WI38 (cell line): ENCODE data around the gene UBE2L5.

Experiments used
- H3K4me3 ChIP-seq: 2 replicates; pipeline ENCODE4 v1.5.1; 2011; ENCODE audit warnings: low read depth, mild to moderate bottlenecking, control low read depth, low read length
- TF ChIP-seq, protein P1 (sequence below): IDR thresholded peaks from 2 replicates; pipeline ENCODE4 v1.5.1; 2012; ENCODE audit warnings: low read depth, mild to moderate bottlenecking, control low read depth, low read length

UBE2L5 gene

DNA sequence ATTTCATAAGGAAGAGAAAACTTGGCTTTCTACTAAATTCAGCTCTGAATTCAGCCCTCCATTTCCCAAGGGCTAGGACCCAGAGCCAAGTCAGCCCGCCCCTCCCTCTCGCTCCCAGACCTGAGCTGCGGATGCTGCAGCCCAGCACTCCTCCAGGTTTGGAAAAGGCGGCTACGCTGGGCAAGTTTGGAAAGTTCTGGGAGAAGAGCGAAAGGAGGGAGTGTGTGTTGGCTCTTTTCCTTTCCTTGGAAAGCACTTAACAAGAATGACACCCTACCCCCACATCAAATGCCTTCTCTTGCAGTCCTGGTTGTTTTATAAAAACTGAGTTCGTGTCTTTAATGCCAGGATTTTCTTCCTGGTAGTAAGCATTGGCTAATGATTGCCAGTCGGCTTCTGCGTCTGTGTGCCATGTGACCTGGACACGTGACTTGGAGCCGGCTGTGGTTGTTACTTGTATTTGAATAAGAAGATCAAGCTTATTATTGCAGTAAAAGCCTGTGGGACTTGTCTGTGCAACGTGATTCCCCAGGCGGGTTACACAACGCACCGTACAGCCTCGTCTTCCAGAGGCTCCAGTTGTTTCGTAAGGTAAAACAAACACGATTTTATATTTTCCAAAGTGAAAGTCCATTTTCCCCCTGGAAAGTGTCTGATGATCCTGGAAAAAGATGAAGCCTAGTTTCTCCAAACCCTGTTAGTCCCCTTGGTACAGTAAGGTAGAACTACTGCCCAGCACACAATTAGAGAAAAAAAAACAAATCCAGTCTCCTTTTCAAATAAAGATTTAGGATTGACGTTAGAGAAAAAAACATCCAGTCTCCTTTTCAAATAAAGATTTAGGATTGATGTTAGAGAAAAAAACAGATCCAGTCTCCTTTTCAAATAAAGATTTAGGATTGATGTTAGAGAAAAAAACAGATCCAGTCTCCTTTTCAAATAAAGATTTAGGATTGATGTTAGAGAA lies 26.8 kb upstream of the UBE2L5 start:
- TF ChIP-seq, protein P1, sequence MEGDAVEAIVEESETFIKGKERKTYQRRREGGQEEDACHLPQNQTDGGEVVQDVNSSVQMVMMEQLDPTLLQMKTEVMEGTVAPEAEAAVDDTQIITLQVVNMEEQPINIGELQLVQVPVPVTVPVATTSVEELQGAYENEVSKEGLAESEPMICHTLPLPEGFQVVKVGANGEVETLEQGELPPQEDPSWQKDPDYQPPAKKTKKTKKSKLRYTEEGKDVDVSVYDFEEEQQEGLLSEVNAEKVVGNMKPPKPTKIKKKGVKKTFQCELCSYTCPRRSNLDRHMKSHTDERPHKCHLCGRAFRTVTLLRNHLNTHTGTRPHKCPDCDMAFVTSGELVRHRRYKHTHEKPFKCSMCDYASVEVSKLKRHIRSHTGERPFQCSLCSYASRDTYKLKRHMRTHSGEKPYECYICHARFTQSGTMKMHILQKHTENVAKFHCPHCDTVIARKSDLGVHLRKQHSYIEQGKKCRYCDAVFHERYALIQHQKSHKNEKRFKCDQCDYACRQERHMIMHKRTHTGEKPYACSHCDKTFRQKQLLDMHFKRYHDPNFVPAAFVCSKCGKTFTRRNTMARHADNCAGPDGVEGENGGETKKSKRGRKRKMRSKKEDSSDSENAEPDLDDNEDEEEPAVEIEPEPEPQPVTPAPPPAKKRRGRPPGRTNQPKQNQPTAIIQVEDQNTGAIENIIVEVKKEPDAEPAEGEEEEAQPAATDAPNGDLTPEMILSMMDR = no peak
- H3K4me3 ChIP-seq = peak overlapping the region; percentile 65

DNA sequence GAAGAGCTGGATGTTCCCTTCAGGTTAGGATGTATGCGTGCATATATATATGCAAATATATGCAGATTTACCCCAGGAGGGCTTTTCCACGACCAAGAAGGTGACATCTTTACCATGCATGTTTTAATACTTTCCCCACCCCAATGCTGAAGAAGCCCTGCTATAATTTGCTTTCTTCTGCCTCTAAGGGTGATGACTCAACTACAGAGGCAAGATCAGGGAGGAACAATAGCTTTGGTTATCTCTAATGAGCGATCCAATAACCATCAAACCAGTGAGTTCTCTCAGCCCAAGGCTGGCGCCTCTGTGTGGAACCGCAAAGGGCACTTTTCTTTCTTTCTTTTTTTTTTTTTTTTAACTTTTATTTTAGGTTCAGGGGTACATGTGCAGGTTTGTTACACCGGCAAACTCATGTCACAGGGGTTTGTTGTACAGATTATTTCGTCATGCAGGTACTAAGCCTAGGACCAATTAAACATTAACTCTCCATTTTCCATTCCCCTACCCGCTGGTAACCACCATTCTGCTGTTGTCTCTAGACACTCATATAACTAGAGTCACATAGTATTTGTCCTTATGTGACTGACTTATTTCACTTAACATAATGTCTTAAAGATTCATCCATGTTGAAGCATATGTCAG lies 25.7 kb upstream of the UBE2L5 start:
- no peak overlapping the region for H3K4me3 ChIP-seq
- TF ChIP-seq, protein P1 = no peak

DNA sequence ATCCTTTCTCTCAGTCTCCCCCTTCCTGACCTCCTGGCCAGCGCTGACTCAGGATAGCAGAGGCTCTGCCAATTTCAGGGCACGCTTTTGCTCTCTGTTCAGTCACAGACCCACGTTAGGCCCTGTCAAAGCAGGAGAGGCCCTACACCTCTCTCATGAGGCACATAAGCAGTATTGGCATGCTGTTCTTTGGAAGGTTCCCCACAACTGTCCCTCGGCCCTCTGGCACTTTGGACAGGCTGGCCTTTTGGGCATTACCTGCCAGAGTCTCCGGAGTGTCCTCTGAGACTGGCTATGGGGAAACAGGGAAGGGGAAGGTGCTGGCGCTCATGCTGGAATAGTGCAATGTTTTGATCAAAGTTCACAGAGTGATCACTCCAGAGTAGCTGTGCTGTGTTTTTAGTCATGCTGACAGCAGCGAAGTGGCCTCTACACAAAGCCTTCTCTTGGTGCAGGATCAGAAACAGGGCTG lies 23.7 kb upstream of the UBE2L5 start:
- no peak overlapping the region for H3K4me3 ChIP-seq
- TF ChIP-seq, protein P1 = no peak

DNA sequence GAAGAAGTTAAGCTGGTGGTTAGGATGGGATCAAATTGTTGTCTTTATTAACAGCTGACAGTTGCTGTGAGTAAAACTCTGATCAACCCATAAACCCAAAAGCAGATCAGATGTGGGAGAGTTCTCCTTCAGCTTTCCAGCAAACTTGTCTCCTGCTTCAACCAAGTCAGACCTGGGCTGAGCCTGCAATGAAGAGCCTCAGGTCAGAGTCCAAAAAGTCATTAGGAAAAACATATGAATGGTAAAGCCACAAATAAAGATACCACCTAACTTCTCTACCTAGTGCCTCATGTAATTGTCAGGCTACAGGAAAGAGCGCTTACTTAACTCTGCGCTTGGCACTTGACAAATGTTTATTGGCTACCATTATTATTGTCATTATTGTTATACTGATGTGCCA lies 21.9 kb upstream of the UBE2L5 start:
- H3K4me3 ChIP-seq = no peak overlapping the region
- TF ChIP-seq, protein P1 = no peak

DNA sequence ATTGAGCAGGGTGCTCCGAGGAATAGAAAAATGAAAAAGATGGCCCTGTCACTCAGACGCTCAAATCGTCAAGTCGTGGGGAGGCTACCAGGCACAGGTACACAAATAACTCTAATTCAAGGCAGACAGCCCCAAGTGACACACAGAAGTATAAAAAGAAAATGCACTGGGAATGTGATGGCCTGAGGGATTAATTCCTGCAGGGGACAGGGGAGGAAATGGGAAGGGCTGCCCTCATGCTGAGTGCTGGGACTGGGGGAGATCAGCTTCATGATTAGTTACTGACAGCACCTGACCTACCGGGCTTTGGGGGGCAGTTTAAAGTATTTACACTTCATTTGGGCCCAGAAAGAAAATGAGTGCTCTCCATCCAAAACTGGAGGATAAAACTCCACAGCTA lies 20.9 kb upstream of the UBE2L5 start:
- TF ChIP-seq, protein P1 = no peak

DNA sequence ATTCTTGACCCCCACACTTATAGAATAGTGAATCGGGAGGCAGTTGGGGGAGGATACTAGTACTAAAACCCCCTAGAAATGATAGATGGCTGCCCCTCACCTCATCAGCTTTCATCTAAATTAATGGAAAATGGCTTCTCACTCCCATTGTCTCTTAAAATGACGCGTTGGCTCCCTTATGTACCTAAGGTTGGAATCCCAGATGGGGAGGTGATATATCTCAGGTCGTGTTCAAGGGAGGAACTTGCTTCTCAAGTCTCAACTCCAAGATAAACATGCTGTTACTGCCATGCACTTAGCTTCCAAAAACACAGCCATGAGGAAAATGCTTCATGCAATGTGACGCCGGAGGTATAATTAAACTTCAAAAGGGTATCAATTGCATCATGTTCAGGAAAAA lies 18.8 kb upstream of the UBE2L5 start:
- H3K4me3 ChIP-seq = no peak overlapping the region
- TF ChIP-seq, protein P1 = no peak

More for the DNA sequence above, 20.9 kb upstream of the UBE2L5 start:
- H3K4me3 ChIP-seq = no peak overlapping the region

DNA sequence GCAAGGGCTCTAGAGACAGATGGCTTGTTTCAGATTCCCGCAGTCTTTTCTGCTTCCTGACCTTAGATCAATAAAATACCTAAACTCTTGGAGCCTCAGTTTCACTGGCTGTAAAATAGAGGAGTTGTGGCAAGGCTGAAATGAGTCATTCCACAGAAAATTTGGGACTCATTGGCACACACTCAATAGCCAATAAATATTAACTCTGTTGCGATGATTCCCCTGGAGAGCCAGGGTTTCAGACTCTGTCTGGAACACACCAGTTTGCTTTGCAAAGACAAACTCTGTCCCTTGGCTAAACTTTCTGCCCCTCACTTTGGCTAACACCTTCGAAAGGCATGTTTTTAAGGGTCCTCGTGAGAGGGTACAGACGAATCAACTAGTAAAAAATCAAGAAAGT lies 18.1 kb upstream of the UBE2L5 start:
- TF ChIP-seq, protein P1 = no peak

More for the DNA sequence above, 18.1 kb upstream of the UBE2L5 start:
- H3K4me3 ChIP-seq = no peak overlapping the region
